Liver (tissue), 9 donors: ENCODE results near the gene GPR152. TPM values are rescaled to one million over a fixed set of nuclear protein-coding genes. Genes with fewer than 3 reads are reported as not detected.
A peak's percentile ranks its signal among the peaks of the same experiment; 100 is the strongest.

Experiments
- DNase-seq: peaks from one replicate; pipeline ENCODE4 v3.0.0-alpha.2; 2017; ENCODE audit warnings: low spot score
- H3K27ac ChIP-seq, 2 donors: one replicate each; pipeline ENCODE4 v1.7.0; 2013; ENCODE audit warnings: inconsistent platforms in 2 of 2, low read length in 2 of 2, control low read depth in 1 of 2, low read depth in 1 of 2, mild to moderate bottlenecking in 1 of 2
- H3K27me3 ChIP-seq, 4 donors: one replicate each; pipeline versions ENCODE4 v1.6.1 to v1.7.0; 2013; ENCODE audit warnings: low read length in 3 of 4, inconsistent platforms in 1 of 4, mild to moderate bottlenecking in 1 of 4, moderate library complexity in 1 of 4; ENCODE audit not compliant: control insufficient read depth in 4 of 4, insufficient read depth in 4 of 4
- H3K36me3 ChIP-seq, 4 donors: one replicate each; pipeline versions ENCODE4 v1.6.1 to v1.7.0; 2013; ENCODE audit warnings: low read length in 3 of 4, mild to moderate bottlenecking in 3 of 4, low read depth in 1 of 4, moderate library complexity in 1 of 4; ENCODE audit not compliant: control insufficient read depth in 4 of 4, insufficient read depth in 3 of 4
- H3K4me1 ChIP-seq, 4 donors: one replicate each; pipeline versions ENCODE4 v1.6.1 to v1.7.0; 2013; ENCODE audit warnings: low read length in 3 of 4, mild to moderate bottlenecking in 3 of 4, moderate library complexity in 1 of 4; ENCODE audit not compliant: control insufficient read depth in 4 of 4, insufficient read depth in 4 of 4
- H3K4me3 ChIP-seq, 3 donors: one replicate each; pipeline versions ENCODE4 v1.6.1 to v1.7.0; 2013; ENCODE audit warnings: low read length in 3 of 3, control low read depth in 1 of 3, low read depth in 1 of 3, mild to moderate bottlenecking in 1 of 3
- H3K9ac ChIP-seq, 2 donors: one replicate each; pipeline ENCODE4 v1.7.0; 2013; ENCODE audit warnings: low read length in 2 of 2, mild to moderate bottlenecking in 2 of 2, moderate library complexity in 2 of 2, control low read depth in 1 of 2, low read depth in 1 of 2
- H3K9me3 ChIP-seq, 4 donors: one replicate each; pipeline versions ENCODE4 v1.6.1 to v1.7.0; 2013; ENCODE audit warnings: low read length in 3 of 4; ENCODE audit not compliant: control insufficient read depth in 4 of 4
- FOXA1 ChIP-seq: IDR thresholded peaks from 2 replicates; pipeline ENCODE4 v1.6.1; 2016; ENCODE audit warnings: antibody characterized with exemption
- GABPA ChIP-seq, 2 donors: IDR thresholded peaks in 1 of 2; conservative IDR thresholded peaks in 1 of 2; 2 replicates each; pipeline ENCODE4 v1.6.1; 2016; ENCODE audit warnings: antibody characterized with exemption in 2 of 2, mild to moderate bottlenecking in 1 of 2, moderate library complexity in 1 of 2
- HNF4A ChIP-seq, 2 donors: conservative IDR thresholded peaks; 2 replicates each; pipeline ENCODE4 v1.6.1; 2016; ENCODE audit warnings: antibody characterized with exemption in 2 of 2, mild to moderate bottlenecking in 2 of 2
- HNF4G ChIP-seq: IDR thresholded peaks from 2 replicates; pipeline ENCODE4 v1.6.1; 2016; ENCODE audit warnings: antibody characterized with exemption
- JUND ChIP-seq, 2 donors: IDR thresholded peaks; 2 replicates each; pipeline ENCODE4 v1.6.1; 2016; ENCODE audit warnings: antibody characterized with exemption in 2 of 2
- NR2F2 ChIP-seq: IDR thresholded peaks from 2 replicates; pipeline ENCODE4 v1.6.1; 2016; ENCODE audit warnings: antibody characterized with exemption
- RAD21 ChIP-seq, 2 donors: IDR thresholded peaks; 2 replicates each; pipeline ENCODE4 v1.6.1; 2016; ENCODE audit warnings: antibody characterized with exemption in 2 of 2, mild to moderate bottlenecking in 2 of 2
- SP1 ChIP-seq: IDR thresholded peaks from 2 replicates; pipeline ENCODE4 v1.6.1; 2018; ENCODE audit warnings: antibody characterized with exemption, mild to moderate bottlenecking
- TAF1 ChIP-seq: conservative IDR thresholded peaks from 2 replicates; pipeline ENCODE4 v1.6.1; 2016; ENCODE audit warnings: antibody characterized with exemption, mild to moderate bottlenecking
- WGBS: extraction: QIAGEN DNeasy Blood & Tissue Kit; methylation state at CpG from one replicate; pipeline ENCODE4 v1.1.7; 2013; 5-methylcytosine and 5-hydroxymethylcytosine counted together
- polyA plus RNA-seq, 2 donors: library from polyadenylated mRNA; stranded (reverse) in 1 of 2; unstranded in 1 of 2; fragments of 200-250 nt in 1 of 2; fragments of >200 nt in 1 of 2; fragmentation: Nextera tagmentation in 1 of 2; extraction: Ambion mirVana in 1 of 2; gene quantifications; one replicate each; pipeline versions ENCODE4 v1.2.1 to v1.2.3, GENCODE V29; 2013 to 2015
- total RNA-seq, 2 donors: library from RNA; depleted of rRNA; stranded (reverse); fragments of >200 nt; gene quantifications; one replicate each; pipeline ENCODE4 v1.2.3, GENCODE V29; 2014
- TF ChIP-seq, protein P1 (sequence below): IDR thresholded peaks from 2 replicates; pipeline ENCODE4 v1.6.1; 2016; ENCODE audit warnings: antibody characterized with exemption
- TF ChIP-seq, protein P2 (sequence below): fragments of 150-350 bp; IDR thresholded peaks from 2 replicates; pipeline ENCODE4 v1.5.1; 2017; ENCODE audit warnings: improper control_type of control experiment, low read depth, low read length; ENCODE audit not compliant: missing input control
- TF ChIP-seq, protein P3 (sequence below): IDR thresholded peaks from 2 replicates; pipeline ENCODE4 v1.6.1; 2016; ENCODE audit warnings: antibody characterized with exemption
- TF ChIP-seq, protein P4 (sequence below): IDR thresholded peaks from 2 replicates; pipeline ENCODE4 v1.6.1; 2016; ENCODE audit warnings: antibody characterized with exemption
- TF ChIP-seq, protein P5 (sequence below): IDR thresholded peaks from 2 replicates; pipeline ENCODE4 v1.6.1; 2016; ENCODE audit warnings: antibody characterized with exemption, mild to moderate bottlenecking
- donor health status: healthy.
- donor health status: healthy.
- donor health status: healthy.
- donor health status: healthy.
- donor health status: healthy.

GPR152 gene
- total and polyA plus RNA-seq, 4 donors: not detected

DNA sequence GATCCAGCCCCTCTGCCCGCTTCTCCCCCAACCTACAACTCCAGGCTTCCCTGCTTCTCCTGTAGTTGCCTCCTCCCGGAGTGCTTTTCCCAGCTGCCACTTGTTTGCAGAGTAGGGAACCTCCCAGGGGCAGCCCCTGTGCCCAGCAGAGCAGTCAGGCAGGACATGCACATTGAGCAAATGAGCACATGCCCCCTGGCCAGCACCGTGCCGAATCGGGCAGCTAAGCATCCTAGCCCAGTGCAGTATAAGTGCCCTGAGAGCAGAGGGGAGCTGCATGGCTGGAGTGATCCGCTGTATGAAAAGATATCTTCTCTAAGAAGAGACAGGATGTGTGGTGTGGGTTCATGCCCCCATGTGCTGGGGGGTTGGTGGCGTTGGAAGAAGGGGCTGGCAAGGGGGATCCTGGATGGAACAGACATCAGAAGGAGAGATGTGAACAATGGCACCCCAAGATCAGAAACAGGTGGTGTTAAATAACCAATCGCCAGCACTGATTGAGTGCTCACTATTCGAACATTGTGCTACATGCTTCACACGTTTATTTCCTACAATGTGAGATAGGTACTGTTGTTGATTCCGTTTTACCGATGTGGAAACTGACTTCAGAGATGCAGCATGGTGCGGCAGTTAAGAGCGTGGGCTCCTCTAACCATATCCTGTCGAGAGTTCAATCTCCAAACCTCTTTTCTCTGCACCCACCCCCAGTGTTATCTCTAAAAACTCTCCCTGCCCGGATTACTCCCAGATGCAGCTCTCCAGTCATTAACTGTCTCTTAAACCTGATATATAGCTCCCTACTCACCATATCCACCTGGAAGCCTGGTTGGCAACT lies 31.5 kb upstream of the GPR152 start:
- Histone ChIP-seq H3K9ac (peak overlapping the region in 1 of 2 donors; percentile 27), H3K27ac (peak overlapping the region; percentile 62 to 74), H3K27me3 (no peaks in the 10 kb centered on the region), H3K9me3 (no peaks in the 10 kb centered on the region), H3K36me3 (peaks cover 2 to 7% (median 4%) of the 10 kb centered on the region in 4 donors), H3K4me3 (peak overlapping the region in 1 of 3 donors; percentile 61), H3K4me1 (peaks cover 10 to 25% (median 15%) of the 10 kb centered on the region in 4 donors)
- WGBS: 86% methylated on average over 16 of the region's 16 CpGs
- no peak for TF ChIP-seq SP1
- no peak for TF ChIP-seq TAF1
- TF ChIP-seq, protein P1, sequence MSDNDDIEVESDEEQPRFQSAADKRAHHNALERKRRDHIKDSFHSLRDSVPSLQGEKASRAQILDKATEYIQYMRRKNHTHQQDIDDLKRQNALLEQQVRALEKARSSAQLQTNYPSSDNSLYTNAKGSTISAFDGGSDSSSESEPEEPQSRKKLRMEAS: no peak
- TF ChIP-seq, protein P2, sequence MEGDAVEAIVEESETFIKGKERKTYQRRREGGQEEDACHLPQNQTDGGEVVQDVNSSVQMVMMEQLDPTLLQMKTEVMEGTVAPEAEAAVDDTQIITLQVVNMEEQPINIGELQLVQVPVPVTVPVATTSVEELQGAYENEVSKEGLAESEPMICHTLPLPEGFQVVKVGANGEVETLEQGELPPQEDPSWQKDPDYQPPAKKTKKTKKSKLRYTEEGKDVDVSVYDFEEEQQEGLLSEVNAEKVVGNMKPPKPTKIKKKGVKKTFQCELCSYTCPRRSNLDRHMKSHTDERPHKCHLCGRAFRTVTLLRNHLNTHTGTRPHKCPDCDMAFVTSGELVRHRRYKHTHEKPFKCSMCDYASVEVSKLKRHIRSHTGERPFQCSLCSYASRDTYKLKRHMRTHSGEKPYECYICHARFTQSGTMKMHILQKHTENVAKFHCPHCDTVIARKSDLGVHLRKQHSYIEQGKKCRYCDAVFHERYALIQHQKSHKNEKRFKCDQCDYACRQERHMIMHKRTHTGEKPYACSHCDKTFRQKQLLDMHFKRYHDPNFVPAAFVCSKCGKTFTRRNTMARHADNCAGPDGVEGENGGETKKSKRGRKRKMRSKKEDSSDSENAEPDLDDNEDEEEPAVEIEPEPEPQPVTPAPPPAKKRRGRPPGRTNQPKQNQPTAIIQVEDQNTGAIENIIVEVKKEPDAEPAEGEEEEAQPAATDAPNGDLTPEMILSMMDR: no peak
- no peak for TF ChIP-seq HNF4G
- TF ChIP-seq, protein P3, sequence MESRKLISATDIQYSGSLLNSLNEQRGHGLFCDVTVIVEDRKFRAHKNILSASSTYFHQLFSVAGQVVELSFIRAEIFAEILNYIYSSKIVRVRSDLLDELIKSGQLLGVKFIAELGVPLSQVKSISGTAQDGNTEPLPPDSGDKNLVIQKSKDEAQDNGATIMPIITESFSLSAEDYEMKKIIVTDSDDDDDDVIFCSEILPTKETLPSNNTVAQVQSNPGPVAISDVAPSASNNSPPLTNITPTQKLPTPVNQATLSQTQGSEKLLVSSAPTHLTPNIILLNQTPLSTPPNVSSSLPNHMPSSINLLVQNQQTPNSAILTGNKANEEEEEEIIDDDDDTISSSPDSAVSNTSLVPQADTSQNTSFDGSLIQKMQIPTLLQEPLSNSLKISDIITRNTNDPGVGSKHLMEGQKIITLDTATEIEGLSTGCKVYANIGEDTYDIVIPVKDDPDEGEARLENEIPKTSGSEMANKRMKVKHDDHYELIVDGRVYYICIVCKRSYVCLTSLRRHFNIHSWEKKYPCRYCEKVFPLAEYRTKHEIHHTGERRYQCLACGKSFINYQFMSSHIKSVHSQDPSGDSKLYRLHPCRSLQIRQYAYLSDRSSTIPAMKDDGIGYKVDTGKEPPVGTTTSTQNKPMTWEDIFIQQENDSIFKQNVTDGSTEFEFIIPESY: no peak
- TF ChIP-seq, protein P4, sequence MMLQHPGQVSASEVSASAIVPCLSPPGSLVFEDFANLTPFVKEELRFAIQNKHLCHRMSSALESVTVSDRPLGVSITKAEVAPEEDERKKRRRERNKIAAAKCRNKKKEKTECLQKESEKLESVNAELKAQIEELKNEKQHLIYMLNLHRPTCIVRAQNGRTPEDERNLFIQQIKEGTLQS: no peak
- no peak for TF ChIP-seq NR2F2
- no peak for TF ChIP-seq RAD21 (IDR thresholded peaks at IDR 0.05)
- TF ChIP-seq HNF4A (conservative IDR thresholded peaks at IDR 0.05): no peak
- TF ChIP-seq FOXA1: no peak
- TF ChIP-seq, protein P5, sequence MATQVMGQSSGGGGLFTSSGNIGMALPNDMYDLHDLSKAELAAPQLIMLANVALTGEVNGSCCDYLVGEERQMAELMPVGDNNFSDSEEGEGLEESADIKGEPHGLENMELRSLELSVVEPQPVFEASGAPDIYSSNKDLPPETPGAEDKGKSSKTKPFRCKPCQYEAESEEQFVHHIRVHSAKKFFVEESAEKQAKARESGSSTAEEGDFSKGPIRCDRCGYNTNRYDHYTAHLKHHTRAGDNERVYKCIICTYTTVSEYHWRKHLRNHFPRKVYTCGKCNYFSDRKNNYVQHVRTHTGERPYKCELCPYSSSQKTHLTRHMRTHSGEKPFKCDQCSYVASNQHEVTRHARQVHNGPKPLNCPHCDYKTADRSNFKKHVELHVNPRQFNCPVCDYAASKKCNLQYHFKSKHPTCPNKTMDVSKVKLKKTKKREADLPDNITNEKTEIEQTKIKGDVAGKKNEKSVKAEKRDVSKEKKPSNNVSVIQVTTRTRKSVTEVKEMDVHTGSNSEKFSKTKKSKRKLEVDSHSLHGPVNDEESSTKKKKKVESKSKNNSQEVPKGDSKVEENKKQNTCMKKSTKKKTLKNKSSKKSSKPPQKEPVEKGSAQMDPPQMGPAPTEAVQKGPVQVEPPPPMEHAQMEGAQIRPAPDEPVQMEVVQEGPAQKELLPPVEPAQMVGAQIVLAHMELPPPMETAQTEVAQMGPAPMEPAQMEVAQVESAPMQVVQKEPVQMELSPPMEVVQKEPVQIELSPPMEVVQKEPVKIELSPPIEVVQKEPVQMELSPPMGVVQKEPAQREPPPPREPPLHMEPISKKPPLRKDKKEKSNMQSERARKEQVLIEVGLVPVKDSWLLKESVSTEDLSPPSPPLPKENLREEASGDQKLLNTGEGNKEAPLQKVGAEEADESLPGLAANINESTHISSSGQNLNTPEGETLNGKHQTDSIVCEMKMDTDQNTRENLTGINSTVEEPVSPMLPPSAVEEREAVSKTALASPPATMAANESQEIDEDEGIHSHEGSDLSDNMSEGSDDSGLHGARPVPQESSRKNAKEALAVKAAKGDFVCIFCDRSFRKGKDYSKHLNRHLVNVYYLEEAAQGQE: no peak
- TF ChIP-seq JUND (IDR thresholded peaks at IDR 0.05): no peak
- TF ChIP-seq GABPA (IDR thresholded peaks at IDR 0.05 in 1 of 2, conservative IDR thresholded peaks at IDR 0.05 in 1 of 2): no peak
- no peak for DNase-seq
